Measurements from ENCODE around the gene MAN1A2. TPM values are rescaled to one million over a fixed set of nuclear protein-coding genes. Genes with fewer than 3 reads are reported as not detected.

MAN1A2 gene
- total and polyA plus RNA-seq, 9 of the 15 experiments (the other 6 are each of a cell fraction or from before 2014, with no cell fraction given) = 4.2 to 38.4 (median 18.7) TPM

GRCh38 chr1:117452216-117452615, 85.0 kb downstream of the MAN1A2 start:
- intact Hi-C loops (cut with micrococcal nuclease) = no loop called here
- TF ChIP-seq HIVEP1 (CRISPR knock-in tag; IDR thresholded peaks at IDR 0.05) (no peak), SRF (CRISPR knock-in tag; IDR thresholded peaks at IDR 0.05) (no peak), ZNF408 (CRISPR knock-in tag; IDR thresholded peaks at IDR 0.05; ENCODE audit: low read depth) (no peak), EWSR1 (IDR thresholded peaks at IDR 0.05; ENCODE audit: borderline replicate concordance, low read depth, partially characterized antibody) (no peak)
- TF ChIP-seq, protein P1, sequence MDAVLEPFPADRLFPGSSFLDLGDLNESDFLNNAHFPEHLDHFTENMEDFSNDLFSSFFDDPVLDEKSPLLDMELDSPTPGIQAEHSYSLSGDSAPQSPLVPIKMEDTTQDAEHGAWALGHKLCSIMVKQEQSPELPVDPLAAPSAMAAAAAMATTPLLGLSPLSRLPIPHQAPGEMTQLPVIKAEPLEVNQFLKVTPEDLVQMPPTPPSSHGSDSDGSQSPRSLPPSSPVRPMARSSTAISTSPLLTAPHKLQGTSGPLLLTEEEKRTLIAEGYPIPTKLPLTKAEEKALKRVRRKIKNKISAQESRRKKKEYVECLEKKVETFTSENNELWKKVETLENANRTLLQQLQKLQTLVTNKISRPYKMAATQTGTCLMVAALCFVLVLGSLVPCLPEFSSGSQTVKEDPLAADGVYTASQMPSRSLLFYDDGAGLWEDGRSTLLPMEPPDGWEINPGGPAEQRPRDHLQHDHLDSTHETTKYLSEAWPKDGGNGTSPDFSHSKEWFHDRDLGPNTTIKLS (IDR thresholded peaks at IDR 0.05; ENCODE audit: borderline replicate concordance, low read depth) = no peak
- DNase-seq (ENCODE audit: extremely low read depth in 1 of 4, low spot score in 3 of 4) = no peak
- FAIRE-seq = no peak
- in situ Hi-C loops (cut with MboI) = no loop called here
- 89% methylated on average over 3 of the region's 3 CpGs for WGBS (ENCODE audit: insufficient coverage, low coverage, missing lambda C conversion rate)
- H3K9me1 ChIP-seq (ENCODE audit: control insufficient read depth, insufficient read depth, low read length) = no peaks in the 10 kb centered on the region
- ChIA-PET CTCF (ENCODE audit: low intra/inter-chr PET ratio) (no interaction called here), POLR2A (interaction anchor here (0.7 to 1.3 kb wide), 2 partner anchors 9 to 84 kb away, joined by 3 to 5 read pairs; no protein-coding TSS in a partner anchor)
- H3K9me3 ChIP-seq (replicated peaks; ENCODE audit: control insufficient read depth, insufficient read depth, low read depth, low read length) = 0 out of 2 replicates have a peak, but pooled peaks cover 2% of the 10 kb centered on the region
- H2AFZ ChIP-seq (ENCODE audit: low read depth, low read length) = no peak overlapping the region
- H3K4me2 ChIP-seq (ENCODE audit: insufficient read depth, low read length) = no peak overlapping the region
- no peaks in the 10 kb centered on the region for H4K20me1 ChIP-seq (replicated peaks; ENCODE audit: control insufficient read depth, insufficient read depth, low read length)
- no peak overlapping the region for H3K9ac ChIP-seq (ENCODE audit: insufficient read depth in 1 of 2, low read depth in 2 of 2, low read length in 2 of 2)
- H3K27me3 ChIP-seq (ENCODE audit: control insufficient read depth in 2 of 2, insufficient read depth in 2 of 2, low read length in 2 of 2) = no peaks in the 10 kb centered on the region
- BruUV-seq (replicated peaks) = no TSS peak
- H3K79me2 ChIP-seq (ENCODE audit: control insufficient read depth, insufficient read depth, low read length) = no peaks in the 10 kb centered on the region
- no peak overlapping the region for H3K27ac ChIP-seq (ENCODE audit: extremely low read depth, low read depth, low read length)
- no peak for ATAC-seq
- no peak overlapping the region for H3K4me3 ChIP-seq
- no peaks in the 10 kb centered on the region for H3K4me1 ChIP-seq (replicated peaks in 1 of 2; ENCODE audit: control insufficient read depth in 2 of 2, insufficient read depth in 2 of 2, low read length in 2 of 2)
- H3K36me3 ChIP-seq (ENCODE audit: control insufficient read depth, insufficient read depth, low read length) = no peaks in the 10 kb centered on the region; the same call in 2 of the 3 replicates

Data from K562 (cell line).